Cardiac muscle cell (in vitro differentiated cells and primary cell): ENCODE results near the gene ADAMTSL1. TPM values are rescaled to one million over a fixed set of nuclear protein-coding genes. Genes with fewer than 3 reads are reported as not detected.

Source experiments
- DNase-seq, 2 donors: peaks; one replicate each; pipeline versions ENCODE4 v3.0.0 to v3.0.0-alpha.2; 2010 to 2017; ENCODE audit warnings: low read depth in 1 of 2, low spot score in 1 of 2
- H3K27ac ChIP-seq: fragments of 200-600 bp; sonication (generic); 2 replicates; pipeline ENCODE4 v1.5.1; 2016
- H3K27me3 ChIP-seq: fragments of 200-600 bp; sonication (generic); 2 replicates; pipeline ENCODE4 v1.6.0; 2016; ENCODE audit warnings: control low read depth
- H3K36me3 ChIP-seq: fragments of 200-600 bp; sonication (generic); 2 replicates; pipeline ENCODE4 v1.5.1; 2016; ENCODE audit warnings: control low read depth
- H3K4me1 ChIP-seq: fragments of 200-600 bp; sonication (generic); 2 replicates; pipeline ENCODE4 v1.8.1; 2017; ENCODE audit warnings: low read depth, mild to moderate bottlenecking, mixed run types
- H3K4me3 ChIP-seq: fragments of 200-600 bp; sonication (generic); 2 replicates; pipeline ENCODE4 v1.5.1; 2016; ENCODE audit warnings: mild to moderate bottlenecking
- H3K9me3 ChIP-seq: fragments of 200-600 bp; sonication (generic); 2 replicates; pipeline ENCODE4 v1.5.1; 2017; ENCODE audit warnings: low read depth, mild to moderate bottlenecking, control low read depth
- CTCF ChIP-seq: IDR thresholded peaks from 2 replicates; pipeline ENCODE4 v1.5.1; 2012; ENCODE audit warnings: low read depth, mild to moderate bottlenecking, low read length
- polyA plus RNA-seq: library from polyadenylated mRNA; unstranded; fragments of >200 nt; fragmentation: Nextera tagmentation; extraction: Ambion mirVana; gene quantifications from 2 replicates; pipeline ENCODE4 v1.2.1, GENCODE V29; 2016
- total RNA-seq: library from RNA; depleted of rRNA; stranded (reverse); fragments of >200 nt; gene quantifications from 2 replicates; pipeline ENCODE4 v1.2.3, GENCODE V29; 2016

Gene ADAMTSL1
- total and polyA plus RNA-seq, 2 experiments from 2014 or later = 12.6 to 63.0 TPM

GRCh38 chr9:18477121-18477660, 3.2 kb downstream of the ADAMTSL1 start:
- no peak overlapping the region for H3K4me3 ChIP-seq
- H3K27ac ChIP-seq = no peak overlapping the region
- no peak for DNase-seq
- no peaks in the 10 kb centered on the region for H3K36me3 ChIP-seq
- H3K27me3 ChIP-seq = no peaks in the 10 kb centered on the region
- H3K9me3 ChIP-seq = no peaks in the 10 kb centered on the region
- TF ChIP-seq CTCF = no peak
- peaks cover 27% of the 10 kb centered on the region for H3K4me1 ChIP-seq

GRCh38 chr9:18477719-18478118, 3.8 kb downstream of the ADAMTSL1 start:
- Histone ChIP-seq H3K36me3 (no peaks in the 10 kb centered on the region), H3K4me3 (no peak overlapping the region), H3K27ac (no peak overlapping the region), H3K4me1 (peaks cover 22% of the 10 kb centered on the region), H3K9me3 (no peaks in the 10 kb centered on the region), H3K27me3 (no peaks in the 10 kb centered on the region)
- no peak for DNase-seq
- TF ChIP-seq CTCF = peak; percentile 14

- H3K36me3 ChIP-seq = no peaks in the 10 kb centered on the region
- H3K27me3 ChIP-seq = no peaks in the 10 kb centered on the region
- peak; percentile 43 for DNase-seq
- no peak overlapping the region for H3K4me3 ChIP-seq
- H3K9me3 ChIP-seq = no peaks in the 10 kb centered on the region
- H3K4me1 ChIP-seq = peaks cover 21% of the 10 kb centered on the region
- peak overlapping the region; percentile 43 for H3K27ac ChIP-seq
- TF ChIP-seq CTCF = no peak
These were observed 4.8 kb downstream of the ADAMTSL1 start for GRCh38 chr9:18478501-18479361.

GRCh38 chr9:18479405-18479804, 5.5 kb downstream of the ADAMTSL1 start:
- no peak for TF ChIP-seq CTCF
- Histone ChIP-seq H3K27ac (no peak overlapping the region), H3K27me3 (no peaks in the 10 kb centered on the region), H3K9me3 (no peaks in the 10 kb centered on the region), H3K36me3 (no peaks in the 10 kb centered on the region), H3K4me1 (peaks cover 21% of the 10 kb centered on the region), H3K4me3 (no peak overlapping the region)
- no peak for DNase-seq

GRCh38 chr9:18480662-18481093, 6.7 kb downstream of the ADAMTSL1 start:
- no peak for TF ChIP-seq CTCF
- DNase-seq = no peak
- peaks cover 21% of the 10 kb centered on the region for H3K4me1 ChIP-seq
- H3K4me3 ChIP-seq = no peak overlapping the region
- no peaks in the 10 kb centered on the region for H3K27me3 ChIP-seq
- no peaks in the 10 kb centered on the region for H3K9me3 ChIP-seq
- no peaks in the 10 kb centered on the region for H3K36me3 ChIP-seq
- H3K27ac ChIP-seq = no peak overlapping the region
